Activated CD8-positive, alpha-beta T cell treated with anti-CD3 and anti-CD28 coated beads for 36 hours (primary cell): ENCODE measurements around the gene SLC7A11. TPM values are rescaled to one million over a fixed set of nuclear protein-coding genes. Genes with fewer than 3 reads are reported as not detected.

Experiments
- ATAC-seq: fragments of 200-7000 bp; cut with Tn5 transposase; one replicate; pipeline ENCODE4 v1.10.0; 2021; ENCODE audit warnings: mild to moderate bottlenecking, moderate library complexity
- CTCF ChIA-PET: fragments of 350-600 bp; sonication (Branson Sonifier 250); formaldehyde crosslinking; loops from one replicate; lab custom pipeline; 2021; ENCODE audit warnings: antibody characterized with exemption; lab: Charles Lee
- POLR2A ChIA-PET: fragments of 350-600 bp; sonication (Branson Sonifier 250); formaldehyde crosslinking; loops from one replicate; lab custom pipeline; 2021; ENCODE audit warnings: antibody characterized with exemption; lab: Charles Lee
- DNase-seq: peaks from one replicate; pipeline ENCODE4 v3.0.0-alpha.2; 2020
- H3K27ac Mint-ChIP-seq: one replicate; pipeline ENCODE4 v1.8.0; 2021; ENCODE audit warnings: mild to moderate bottlenecking, mixed read lengths
- H3K27me3 Mint-ChIP-seq: one replicate; pipeline ENCODE4 v1.8.0; 2021; ENCODE audit warnings: mixed read lengths
- H3K36me3 Mint-ChIP-seq: one replicate; pipeline ENCODE4 v1.8.0; 2021; ENCODE audit warnings: low read depth, mixed read lengths
- H3K4me1 Mint-ChIP-seq: one replicate; pipeline ENCODE4 v1.8.0; 2021; ENCODE audit warnings: low read depth, mixed read lengths
- H3K4me3 Mint-ChIP-seq: one replicate; pipeline ENCODE4 v1.8.0; 2021; ENCODE audit warnings: mild to moderate bottlenecking, moderate library complexity, mixed read lengths
- H3K9me3 Mint-ChIP-seq: one replicate; pipeline ENCODE4 v1.8.0; 2021; ENCODE audit warnings: mixed read lengths
- CTCF ChIP-seq: fragments of 200-600 bp; IDR thresholded peaks from one replicate; pipeline ENCODE4 v1.8.0; 2022; ENCODE audit warnings: antibody characterized with exemption, mild to moderate bottlenecking
- intact Hi-C: fragments of 100-400 bp; cut with micrococcal nuclease; formaldehyde crosslinking; loops from one replicate; pipeline ENCODE4 v1.10.0; 2022
- total RNA-seq, 2 experiments: library from RNA; stranded (reverse); gene quantifications; one replicate each; pipeline ENCODE4 v1.2.3, GENCODE V29; 2021

The SLC7A11 gene
- total RNA-seq, 2 experiments from 2014 or later = 3.7 to 4.5 TPM

GRCh38 chr4:138205531-138206233 is 36.5 kb downstream of the SLC7A11 start:
- no peaks in the 10 kb centered on the region for H3K27me3 Mint-ChIP-seq
- ChIA-PET CTCF (no interaction called here), POLR2A (no interaction called here)
- TF ChIP-seq CTCF = no peak
- no peak for ATAC-seq
- no peaks in the 10 kb centered on the region for H3K9me3 Mint-ChIP-seq
- no peak overlapping the region for H3K4me3 Mint-ChIP-seq
- no peaks in the 10 kb centered on the region for H3K4me1 Mint-ChIP-seq
- no peak overlapping the region for H3K27ac Mint-ChIP-seq
- no peaks in the 10 kb centered on the region for H3K36me3 Mint-ChIP-seq
- intact Hi-C loops = no loop called here
- no peak for DNase-seq

GRCh38 chr4:138204507-138204906 is 37.6 kb downstream of the SLC7A11 start:
- ChIA-PET POLR2A (interaction anchor here (0.6 kb wide), 1 partner anchor 569 kb away, joined by 3 read pairs; no protein-coding TSS in a partner anchor), CTCF (no interaction called here)
- Mint-ChIP-seq H3K27me3 (no peaks in the 10 kb centered on the region), H3K36me3 (no peaks in the 10 kb centered on the region), H3K4me3 (no peak overlapping the region), H3K4me1 (no peaks in the 10 kb centered on the region), H3K27ac (no peak overlapping the region), H3K9me3 (no peaks in the 10 kb centered on the region)
- DNase-seq = no peak
- no peak for ATAC-seq
- TF ChIP-seq CTCF = no peak
- intact Hi-C loops = no loop called here

- ChIA-PET POLR2A (no interaction called here), CTCF (no interaction called here)
- Mint-ChIP-seq H3K27me3 (no peaks in the 10 kb centered on the region), H3K27ac (no peak overlapping the region), H3K4me1 (no peaks in the 10 kb centered on the region), H3K9me3 (no peaks in the 10 kb centered on the region), H3K4me3 (no peak overlapping the region), H3K36me3 (no peaks in the 10 kb centered on the region)
- ATAC-seq (no peak), DNase-seq (no peak)
- intact Hi-C loops = no loop called here
- TF ChIP-seq CTCF = no peak
Observed at GRCh38 chr4:138202686-138203085, 39.5 kb downstream of the SLC7A11 start.

DNA sequence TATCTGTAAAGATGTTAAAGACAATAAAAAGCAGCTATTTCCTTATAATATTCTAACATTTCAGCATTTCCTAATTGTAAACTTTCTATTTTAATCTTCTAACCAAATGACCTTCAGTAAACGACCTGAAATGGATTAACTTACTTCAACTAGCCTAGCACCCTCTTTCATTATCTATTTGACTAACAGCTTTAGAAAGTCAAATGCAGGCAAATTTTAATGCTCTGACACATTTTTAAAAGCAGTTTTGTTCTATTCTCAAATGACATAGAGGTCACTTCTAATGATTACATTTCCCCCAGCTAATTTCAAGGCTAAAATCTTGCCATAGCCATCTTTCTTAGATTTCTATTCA is 41.9 kb downstream of the SLC7A11 start:
- CTCF ChIA-PET = no interaction called here
- TF ChIP-seq CTCF = no peak
- POLR2A ChIA-PET = no interaction called here
- Mint-ChIP-seq H3K36me3 (no peaks in the 10 kb centered on the region), H3K27me3 (no peaks in the 10 kb centered on the region), H3K27ac (no peak overlapping the region), H3K4me1 (no peaks in the 10 kb centered on the region), H3K9me3 (no peaks in the 10 kb centered on the region), H3K4me3 (no peak overlapping the region)
- intact Hi-C loops = no loop called here
- DNase-seq = no peak
- ATAC-seq = no peak

GRCh38 chr4:138199568-138200235 is 42.4 kb downstream of the SLC7A11 start:
- ChIA-PET POLR2A (no interaction called here), CTCF (no interaction called here)
- ATAC-seq (no peak), DNase-seq (no peak)
- H3K27ac Mint-ChIP-seq = no peak overlapping the region
- H3K4me3 Mint-ChIP-seq = no peak overlapping the region
- H3K4me1 Mint-ChIP-seq = no peaks in the 10 kb centered on the region
- H3K9me3 Mint-ChIP-seq = no peaks in the 10 kb centered on the region
- no peaks in the 10 kb centered on the region for H3K36me3 Mint-ChIP-seq
- no peak for TF ChIP-seq CTCF
- intact Hi-C loops = no loop called here
- H3K27me3 Mint-ChIP-seq = no peaks in the 10 kb centered on the region
